Mesodermal cell (in vitro differentiated cells): Measurements from ENCODE around the gene FAR2.

ENCODE experiments used
- H3K27ac ChIP-seq: 2 replicates; pipeline ENCODE4 v1.7.0; 2013; ENCODE audit warnings: mild to moderate bottlenecking, low read depth, low read length, moderate library complexity; ENCODE audit not compliant: severe bottlenecking
- H3K36me3 ChIP-seq: 2 replicates; pipeline ENCODE4 v1.7.1; 2013; ENCODE audit warnings: mild to moderate bottlenecking, low read length, moderate library complexity; ENCODE audit not compliant: control insufficient read depth, insufficient read depth
- H3K4me1 ChIP-seq: one replicate; pipeline ENCODE4 v1.7.1; 2013; ENCODE audit warnings: mild to moderate bottlenecking, low read length; ENCODE audit not compliant: insufficient read depth, control insufficient read depth, poor library complexity, severe bottlenecking
- H3K4me3 ChIP-seq: 2 replicates; pipeline ENCODE4 v1.7.0; 2013; ENCODE audit warnings: low read length, control low read depth, mild to moderate bottlenecking; ENCODE audit not compliant: insufficient read depth, poor library complexity, severe bottlenecking; ENCODE audit errors: extremely low read depth
- H3K9me3 ChIP-seq: 2 replicates; pipeline ENCODE4 v1.7.1; 2013; ENCODE audit warnings: mild to moderate bottlenecking, low read length, moderate library complexity; ENCODE audit not compliant: control insufficient read depth
- WGBS, 2 experiments: methylation state at CpG; one replicate each; pipeline ENCODE4 v1.1.5; 2013; ENCODE audit warnings: missing lambda C conversion rate in 2 of 2; ENCODE audit not compliant: insufficient coverage in 2 of 2; 5-methylcytosine and 5-hydroxymethylcytosine counted together

The FAR2 gene

GRCh38 chr12:29304388-29304787 lies 155.3 kb downstream of the FAR2 start:
- Histone ChIP-seq H3K36me3 (no peaks in the 10 kb centered on the region), H3K4me3 (no peak overlapping the region), H3K27ac (no peak overlapping the region), H3K9me3 (no peaks in the 10 kb centered on the region), H3K4me1 (no peaks in the 10 kb centered on the region)

- no CpG with 5 or more reads among the region's 2 CpGs for WGBS, 2 experiments
- H3K27ac ChIP-seq, result no peak overlapping the region
- H3K36me3 ChIP-seq, result no peaks in the 10 kb centered on the region
- H3K4me1 ChIP-seq, result no peaks in the 10 kb centered on the region
- no peaks in the 10 kb centered on the region for H3K9me3 ChIP-seq
- no peak overlapping the region for H3K4me3 ChIP-seq
Observed at GRCh38 chr12:29306266-29306665, 157.2 kb downstream of the FAR2 start.

- Histone ChIP-seq H3K36me3 (no peaks in the 10 kb centered on the region), H3K4me1 (no peaks in the 10 kb centered on the region), H3K9me3 (no peaks in the 10 kb centered on the region), H3K4me3 (no peak overlapping the region), H3K27ac (no peak overlapping the region)
- 100% methylated on average over 1 of the region's 2 CpGs for WGBS, 2 experiments
Observed at GRCh38 chr12:29306682-29307081, 157.6 kb downstream of the FAR2 start.

GRCh38 chr12:29309320-29309902 lies 160.3 kb downstream of the FAR2 start:
- no peaks in the 10 kb centered on the region for H3K4me1 ChIP-seq
- no peak overlapping the region for H3K27ac ChIP-seq
- WGBS, 2 experiments, result 60 to 79% methylated on average over 1 to 3 of the region's 4 CpGs
- H3K36me3 ChIP-seq, result no peaks in the 10 kb centered on the region
- no peaks in the 10 kb centered on the region for H3K9me3 ChIP-seq
- H3K4me3 ChIP-seq, result no peak overlapping the region

- H3K36me3 ChIP-seq, result no peaks in the 10 kb centered on the region
- H3K4me3 ChIP-seq, result no peak overlapping the region
- no peak overlapping the region for H3K27ac ChIP-seq
- no peaks in the 10 kb centered on the region for H3K4me1 ChIP-seq
- H3K9me3 ChIP-seq, result no peaks in the 10 kb centered on the region
- 80 to 95% methylated on average over 1 to 3 of the region's 4 CpGs for WGBS, 2 experiments
Observed at GRCh38 chr12:29310899-29311298, 161.8 kb downstream of the FAR2 start.

GRCh38 chr12:29314416-29314815 lies 165.3 kb downstream of the FAR2 start:
- Histone ChIP-seq H3K4me1 (peaks cover 4% of the 10 kb centered on the region), H3K9me3 (no peaks in the 10 kb centered on the region), H3K27ac (no peak overlapping the region), H3K36me3 (no peaks in the 10 kb centered on the region), H3K4me3 (no peak overlapping the region)
- 60% methylated on average over 1 of the region's 2 CpGs; no CpG with 5 or more reads in 1 of the 2 experiments for WGBS, 2 experiments

- WGBS, 2 experiments, result 27 to 43% methylated on average over 4 of the region's 4 CpGs
- H3K4me3 ChIP-seq, result no peak overlapping the region
- peaks cover 5% of the 10 kb centered on the region for H3K36me3 ChIP-seq
- no peak overlapping the region for H3K27ac ChIP-seq
- peaks cover 4% of the 10 kb centered on the region for H3K4me1 ChIP-seq
- no peaks in the 10 kb centered on the region for H3K9me3 ChIP-seq
Observed at GRCh38 chr12:29316752-29317151, 167.7 kb downstream of the FAR2 start.

- 47 to 54% methylated on average over 6 of the region's 8 CpGs for WGBS, 2 experiments
Observed at GRCh38 chr12:29317556-29318363, 168.7 kb downstream of the FAR2 start.

GRCh38 chr12:29320295-29321085 lies 171.4 kb downstream of the FAR2 start:
- Histone ChIP-seq H3K9me3 (no peaks in the 10 kb centered on the region), H3K27ac (no peak overlapping the region), H3K4me3 (no peak overlapping the region), H3K4me1 (peaks cover 4% of the 10 kb centered on the region), H3K36me3 (peaks cover 21% of the 10 kb centered on the region)
- no CpG with 5 or more reads among the region's 2 CpGs for WGBS, 2 experiments

More at GRCh38 chr12:29317556-29318363, 168.7 kb downstream of the FAR2 start:
- no peak overlapping the region for H3K27ac ChIP-seq
- H3K9me3 ChIP-seq, result no peaks in the 10 kb centered on the region
- peaks cover 15% of the 10 kb centered on the region for H3K36me3 ChIP-seq
- no peak overlapping the region for H3K4me3 ChIP-seq
- H3K4me1 ChIP-seq, result peaks cover 4% of the 10 kb centered on the region

- WGBS, 2 experiments, result 90 to 92% methylated on average over 2 to 3 of the region's 3 CpGs
- Histone ChIP-seq H3K36me3 (peaks cover 21% of the 10 kb centered on the region), H3K4me3 (no peak overlapping the region), H3K4me1 (no peaks in the 10 kb centered on the region), H3K9me3 (no peaks in the 10 kb centered on the region), H3K27ac (no peak overlapping the region)
Observed at GRCh38 chr12:29322157-29322556, 173.1 kb downstream of the FAR2 start.
